Left forelimb (tissue), 1 donor: Measurements from ENCODE around the gene THBS1.

ENCODE experiments used
- DNase-seq: peaks from one replicate; pipeline ENCODE4 v3.0.0-alpha.2; 2018; ENCODE audit warnings: low spot score

The THBS1 gene

GRCh38 chr15:39589193-39589814, 8.4 kb downstream of the THBS1 start:
- DNase-seq, result no peak

- no peak for DNase-seq
These were observed 9.2 kb downstream of the THBS1 start for GRCh38 chr15:39589815-39590644.

GRCh38 chr15:39591141-39591895, 10.4 kb downstream of the THBS1 start:
- no peak for DNase-seq

GRCh38 chr15:39591896-39592315, 11.0 kb downstream of the THBS1 start:
- no peak for DNase-seq

- DNase-seq, result no peak
These were observed 11.6 kb downstream of the THBS1 start for GRCh38 chr15:39592500-39592899.

- no peak for DNase-seq
These were observed 12.3 kb downstream of the THBS1 start for GRCh38 chr15:39593071-39593655.

GRCh38 chr15:39593656-39594445, 13.0 kb downstream of the THBS1 start:
- DNase-seq, result no peak

- no peak for DNase-seq
These were observed 13.8 kb downstream of the THBS1 start for GRCh38 chr15:39594446-39595337.

GRCh38 chr15:39595338-39596221, 14.7 kb downstream of the THBS1 start:
- DNase-seq, result no peak

- no peak for DNase-seq
These were observed 15.6 kb downstream of the THBS1 start for GRCh38 chr15:39596358-39597051.

- DNase-seq, result no peak
These were observed 16.5 kb downstream of the THBS1 start for GRCh38 chr15:39597336-39597735.

- DNase-seq, result no peak
These were observed 16.9 kb downstream of the THBS1 start for GRCh38 chr15:39597751-39598185.

GRCh38 chr15:39598186-39598850, 17.4 kb downstream of the THBS1 start:
- DNase-seq, result no peak

- DNase-seq, result no peak
These were observed 18.3 kb downstream of the THBS1 start for GRCh38 chr15:39598958-39599845.

- DNase-seq, result no peak
These were observed 19.0 kb downstream of the THBS1 start for GRCh38 chr15:39599871-39600270.

GRCh38 chr15:39602143-39602542, 21.3 kb downstream of the THBS1 start:
- no peak for DNase-seq

- no peak for DNase-seq
These were observed 24.3 kb downstream of the THBS1 start for GRCh38 chr15:39605146-39605545.
